HepG2 (cell line): Measurements from ENCODE around the gene SPNS2. TPM values are rescaled to one million over a fixed set of nuclear protein-coding genes. Genes with fewer than 3 reads are reported as not detected.
A peak's percentile ranks its signal among the peaks of the same experiment; 100 is the strongest.

Experiments
- AHDC1 ChIP-seq: sonication (generic); formaldehyde crosslinking; IDR thresholded peaks from 2 replicates; pipeline ENCODE4 v1.5.1; 2020; ENCODE audit warnings: mild to moderate bottlenecking, missing genetic modification reagents, borderline replicate concordance
- ATAD3A ChIP-seq: sonication (generic); formaldehyde crosslinking; IDR thresholded peaks from 2 replicates; pipeline ENCODE4 v1.4.0; 2020; ENCODE audit warnings: missing genetic modification reagents
- ATM ChIP-seq: fragments of 450-650 bp; IDR thresholded peaks from 2 replicates; pipeline ENCODE4 v1.7.1; 2017; ENCODE audit warnings: mild to moderate bottlenecking, borderline replicate concordance
- GTF2F1 ChIP-seq: fragments of 150-350 bp; IDR thresholded peaks from 2 replicates; pipeline ENCODE4 v1.6.1; 2014; ENCODE audit warnings: low read length
- HMG20B ChIP-seq: conservative IDR thresholded peaks from 2 replicates; pipeline ENCODE4 v1.6.1; 2016; ENCODE audit warnings: missing genetic modification reagents, missing compliant biosample characterization
- HMGXB3 ChIP-seq: sonication (generic); formaldehyde crosslinking; IDR thresholded peaks from 2 replicates; pipeline ENCODE4 v1.4.0; 2020; ENCODE audit warnings: missing genetic modification reagents, borderline replicate concordance
- MLXIP ChIP-seq: sonication (generic); formaldehyde crosslinking; IDR thresholded peaks from 2 replicates; pipeline ENCODE4 v1.9.0; 2021; ENCODE audit warnings: missing genetic modification reagents, borderline replicate concordance
- MTERF4 ChIP-seq: sonication (generic); formaldehyde crosslinking; IDR thresholded peaks from 2 replicates; pipeline ENCODE4 v1.8.0; 2023; ENCODE audit warnings: mild to moderate bottlenecking, missing genetic modification reagents
- PCBP1 ChIP-seq: fragments of 200-400 bp; formaldehyde crosslinking; IDR thresholded peaks from 2 replicates; pipeline ENCODE4 v1.6.1; 2017; ENCODE audit warnings: mild to moderate bottlenecking, low read depth, low read length, borderline replicate concordance
- ZBTB43 ChIP-seq: sonication (generic); formaldehyde crosslinking; conservative IDR thresholded peaks from 2 replicates; pipeline ENCODE4 v1.4.0; 2020; ENCODE audit warnings: missing genetic modification reagents
- ZNF33A ChIP-seq: sonication (generic); formaldehyde crosslinking; IDR thresholded peaks from 2 replicates; pipeline ENCODE4 v1.5.1; 2020; ENCODE audit warnings: missing genetic modification reagents, mild to moderate bottlenecking, moderate library complexity, borderline replicate concordance
- polyA plus RNA-seq, 8 experiments: library from polyadenylated mRNA; depleted of rRNA in 3 of 8; stranded (reverse) in 7 of 8; unstranded in 1 of 8; fragments of >200 nt; fragmentation: Illumina TruSeq in 4 of 8; extraction: Trizol in 4 of 8; gene quantifications; 2 replicates each; pipeline versions ENCODE4 v1.2.1 to v1.2.3, GENCODE V29; 2011 to 2016; ENCODE audit warnings: low read depth in 4 of 8, missing spikeins in 1 of 8, mixed read lengths in 1 of 8; ENCODE audit not compliant: insufficient read depth in 1 of 8
- total RNA-seq, 5 experiments: library from RNA; depleted of rRNA; stranded (reverse); fragments of >200 nt; fragmentation: Illumina TruSeq; extraction: Trizol; gene quantifications; 2 replicates each; pipeline ENCODE4 v1.2.3, GENCODE V29; 2016; ENCODE audit warnings: low read depth in 1 of 5

Gene SPNS2
- total and polyA plus RNA-seq, 2 of the 13 experiments (the other 11 are each of a cell fraction or from before 2014, with no cell fraction given), result 0.01 TPM; not detected in 1

GRCh38 chr17:4492721-4493561 lies 5.7 kb upstream of the SPNS2 start (continued):
- TF ChIP-seq PCBP1 (no peak), ATAD3A (CRISPR knock-in tag) (no peak), GTF2F1 (no peak), ZBTB43 (CRISPR knock-in tag) (peak; percentile 86), MTERF4 (CRISPR knock-in tag) (peak; percentile 69; the same call in 1 of the 2 replicates), ATM (no peak), ZNF33A (CRISPR knock-in tag) (no peak), HMG20B (peak; percentile 47; the same call in 1 of the 2 replicates), AHDC1 (CRISPR knock-in tag) (no peak), HMGXB3 (CRISPR knock-in tag) (peak; percentile 93), MLXIP (CRISPR knock-in tag) (peak; percentile 91)
